HEK293 (cell line): ENCODE data around the gene CCDC85B.

Experiments used
- GLIS2 ChIP-seq: fragments of 450-650 bp; formaldehyde crosslinking; IDR thresholded peaks from 2 replicates; pipeline ENCODE4 v1.5.1; 2016; ENCODE audit warnings: missing biosample characterization, missing genetic modification characterization
- KLF1 ChIP-seq: fragments of 450-650 bp; formaldehyde crosslinking; IDR thresholded peaks from 2 replicates; pipeline ENCODE4 v1.5.1; 2016; ENCODE audit warnings: missing biosample characterization, missing genetic modification characterization
- KLF10 ChIP-seq: fragments of 450-650 bp; IDR thresholded peaks from 2 replicates; pipeline ENCODE4 v1.5.1; 2018; ENCODE audit warnings: missing biosample characterization, mild to moderate bottlenecking, missing genetic modification characterization
- OSR2 ChIP-seq: fragments of 450-650 bp; formaldehyde crosslinking; IDR thresholded peaks from 2 replicates; pipeline ENCODE4 v1.5.1; 2016; ENCODE audit warnings: missing biosample characterization, missing genetic modification characterization
- SP2 ChIP-seq: fragments of 450-650 bp; formaldehyde crosslinking; IDR thresholded peaks from 2 replicates; pipeline ENCODE4 v1.5.1; 2016; ENCODE audit warnings: missing biosample characterization, missing genetic modification characterization
- SP3 ChIP-seq: fragments of 450-650 bp; formaldehyde crosslinking; IDR thresholded peaks from 2 replicates; pipeline ENCODE4 v1.5.1; 2016; ENCODE audit warnings: missing biosample characterization, missing genetic modification characterization
- ZBTB1 ChIP-seq: fragments of 450-650 bp; formaldehyde crosslinking; IDR thresholded peaks from 2 replicates; pipeline ENCODE4 v1.5.1; 2016; ENCODE audit warnings: missing biosample characterization, missing genetic modification characterization
- ZBTB17 ChIP-seq: fragments of 450-650 bp; formaldehyde crosslinking; IDR thresholded peaks from 2 replicates; pipeline ENCODE4 v1.5.1; 2016; ENCODE audit warnings: missing biosample characterization, missing genetic modification characterization
- ZBTB26 ChIP-seq: fragments of 450-650 bp; formaldehyde crosslinking; optimal IDR thresholded peaks from 2 replicates; pipeline ENCODE3; 2016; ENCODE audit warnings: missing biosample characterization, mild to moderate bottlenecking, missing genetic modification characterization
- ZBTB8A ChIP-seq: fragments of 450-650 bp; formaldehyde crosslinking; IDR thresholded peaks from 2 replicates; pipeline ENCODE4 v1.5.1; 2016; ENCODE audit warnings: missing biosample characterization, missing genetic modification characterization
- ZFP3 ChIP-seq: fragments of 450-650 bp; formaldehyde crosslinking; IDR thresholded peaks from 2 replicates; pipeline ENCODE4 v1.5.1; 2016; ENCODE audit warnings: low read depth, missing biosample characterization, missing genetic modification characterization
- ZNF112 ChIP-seq: fragments of 450-650 bp; formaldehyde crosslinking; IDR thresholded peaks from 2 replicates; pipeline ENCODE4 v1.5.0; 2017; ENCODE audit warnings: missing biosample characterization, missing genetic modification characterization
- ZNF132 ChIP-seq: fragments of 450-650 bp; formaldehyde crosslinking; IDR thresholded peaks from 2 replicates; pipeline ENCODE4 v1.5.1; 2017; ENCODE audit warnings: missing biosample characterization, missing genetic modification characterization, borderline replicate concordance
- ZNF148 ChIP-seq: fragments of 450-650 bp; formaldehyde crosslinking; IDR thresholded peaks from 2 replicates; pipeline ENCODE4 v1.5.0; 2017; ENCODE audit warnings: missing biosample characterization, missing genetic modification characterization, borderline replicate concordance
- ZNF335 ChIP-seq: fragments of 450-650 bp; formaldehyde crosslinking; conservative IDR thresholded peaks from 2 replicates; pipeline ENCODE4 v1.5.1; 2016; ENCODE audit warnings: missing biosample characterization, missing genetic modification characterization
- ZNF341 ChIP-seq: fragments of 450-650 bp; formaldehyde crosslinking; IDR thresholded peaks from 2 replicates; pipeline ENCODE4; 2016; ENCODE audit warnings: low read depth, missing biosample characterization, missing genetic modification characterization
- ZNF391 ChIP-seq: fragments of 450-650 bp; formaldehyde crosslinking; IDR thresholded peaks from 2 replicates; pipeline ENCODE4 v1.5.1; 2016; ENCODE audit warnings: low read depth, missing biosample characterization, missing genetic modification characterization, borderline replicate concordance
- ZNF501 ChIP-seq: fragments of 450-650 bp; formaldehyde crosslinking; IDR thresholded peaks from 2 replicates; pipeline ENCODE4 v1.5.1; 2016; ENCODE audit warnings: missing biosample characterization, missing genetic modification characterization
- ZNF514 ChIP-seq: fragments of 450-650 bp; formaldehyde crosslinking; IDR thresholded peaks from 2 replicates; pipeline ENCODE4 v1.5.1; 2016; ENCODE audit warnings: missing biosample characterization, missing genetic modification characterization
- ZNF521 ChIP-seq: fragments of 450-650 bp; formaldehyde crosslinking; IDR thresholded peaks from 2 replicates; pipeline ENCODE4 v1.5.1; 2017; ENCODE audit warnings: missing biosample characterization, mild to moderate bottlenecking, missing genetic modification characterization
- ZNF600 ChIP-seq: fragments of 450-650 bp; formaldehyde crosslinking; IDR thresholded peaks from 2 replicates; pipeline ENCODE4 v1.5.1; 2016; ENCODE audit warnings: missing biosample characterization, missing genetic modification characterization
- ZNF623 ChIP-seq: fragments of 450-650 bp; formaldehyde crosslinking; IDR thresholded peaks from 2 replicates; pipeline ENCODE4 v1.5.1; 2016; ENCODE audit warnings: missing biosample characterization, missing genetic modification characterization
- ZNF624 ChIP-seq: fragments of 450-650 bp; formaldehyde crosslinking; IDR thresholded peaks from 2 replicates; pipeline ENCODE4 v1.5.1; 2017; ENCODE audit warnings: missing biosample characterization, missing genetic modification characterization
- ZNF658 ChIP-seq: fragments of 450-650 bp; formaldehyde crosslinking; IDR thresholded peaks from 2 replicates; pipeline ENCODE4; 2016; ENCODE audit warnings: missing biosample characterization, missing genetic modification characterization
- ZNF660 ChIP-seq: fragments of 450-650 bp; IDR thresholded peaks from 2 replicates; pipeline ENCODE4 v1.5.1; 2018; ENCODE audit warnings: missing biosample characterization, mild to moderate bottlenecking, missing genetic modification characterization
- ZNF670 ChIP-seq: fragments of 450-650 bp; formaldehyde crosslinking; IDR thresholded peaks from 2 replicates; pipeline ENCODE4 v1.5.1; 2016; ENCODE audit warnings: missing biosample characterization, missing genetic modification characterization, low read depth
- ZNF76 ChIP-seq: fragments of 450-650 bp; formaldehyde crosslinking; IDR thresholded peaks from 2 replicates; pipeline ENCODE4; 2016; ENCODE audit warnings: low read depth, missing biosample characterization, missing genetic modification characterization, borderline replicate concordance
- ZNF843 ChIP-seq: fragments of 450-650 bp; formaldehyde crosslinking; IDR thresholded peaks from 2 replicates; pipeline ENCODE4 v1.5.1; 2016; ENCODE audit warnings: missing biosample characterization, missing genetic modification characterization
- ZSCAN23 ChIP-seq: fragments of 450-650 bp; formaldehyde crosslinking; IDR thresholded peaks from 2 replicates; pipeline ENCODE4 v1.5.1; 2016; ENCODE audit warnings: missing biosample characterization, missing genetic modification characterization
- ZSCAN5A ChIP-seq: fragments of 450-650 bp; formaldehyde crosslinking; IDR thresholded peaks from 2 replicates; pipeline ENCODE4 v1.5.1; 2016; ENCODE audit warnings: missing biosample characterization, missing genetic modification characterization
- TF ChIP-seq, protein P1 (sequence below): fragments of 450-650 bp; formaldehyde crosslinking; IDR thresholded peaks from 2 replicates; pipeline ENCODE4 v1.5.1; 2016; ENCODE audit warnings: missing biosample characterization, missing genetic modification characterization
- TF ChIP-seq, protein P2 (sequence below): fragments of 450-650 bp; formaldehyde crosslinking; IDR thresholded peaks from 2 replicates; pipeline ENCODE4 v1.5.1; 2016; ENCODE audit warnings: missing biosample characterization, missing genetic modification characterization

Gene CCDC85B

GRCh38 chr11:65890324-65891218 lies at the start of gene CCDC85B (continued):
- TF ChIP-seq ZBTB1 (tag by site-specific recombination), result no peak
- peak; percentile 64; the same call in 1 of the 2 replicates for TF ChIP-seq GLIS2
- peak; percentile 21; the same call in 1 of the 2 replicates for TF ChIP-seq OSR2
- peak; percentile 85 for TF ChIP-seq ZBTB17 (tag by site-specific recombination)
- TF ChIP-seq SP2 (tag by site-specific recombination), result peak; percentile 90
- 0 out of 2 replicates have a peak, but pooled peaks have one; percentile 11 for TF ChIP-seq KLF1 (tag by site-specific recombination)
- TF ChIP-seq ZNF600, result 0 out of 2 replicates have a peak, but pooled peaks have one; percentile 9
- TF ChIP-seq ZFP3 (tag by site-specific recombination), result no peak
- TF ChIP-seq ZNF623 (tag by site-specific recombination), result no peak
- TF ChIP-seq, protein P1, sequence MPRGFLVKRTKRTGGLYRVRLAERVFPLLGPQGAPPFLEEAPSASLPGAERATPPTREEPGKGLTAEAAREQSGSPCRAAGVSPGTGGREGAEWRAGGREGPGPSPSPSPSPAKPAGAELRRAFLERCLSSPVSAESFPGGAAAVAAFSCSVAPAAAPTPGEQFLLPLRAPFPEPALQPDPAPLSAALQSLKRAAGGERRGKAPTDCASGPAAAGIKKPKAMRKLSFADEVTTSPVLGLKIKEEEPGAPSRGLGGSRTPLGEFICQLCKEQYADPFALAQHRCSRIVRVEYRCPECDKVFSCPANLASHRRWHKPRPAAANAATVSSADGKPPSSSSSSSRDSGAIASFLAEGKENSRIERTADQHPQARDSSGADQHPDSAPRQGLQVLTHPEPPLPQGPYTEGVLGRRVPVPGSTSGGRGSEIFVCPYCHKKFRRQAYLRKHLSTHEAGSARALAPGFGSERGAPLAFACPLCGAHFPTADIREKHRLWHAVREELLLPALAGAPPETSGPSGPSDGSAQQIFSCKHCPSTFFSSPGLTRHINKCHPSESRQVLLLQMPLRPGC (tag by site-specific recombination), result no peak
- no peak for TF ChIP-seq ZNF670
- TF ChIP-seq SP3 (tag by site-specific recombination), result peak; percentile 77
- peak; percentile 79; the same call in 1 of the 2 replicates for TF ChIP-seq ZSCAN5A
- TF ChIP-seq ZNF112 (tag by site-specific recombination), result no peak
- no peak for TF ChIP-seq ZSCAN23 (tag by site-specific recombination)
- peak; percentile 69 for TF ChIP-seq ZNF341 (tag by site-specific recombination)
- no peak for TF ChIP-seq ZNF843
- peak; percentile 51; the same call in 1 of the 2 replicates for TF ChIP-seq KLF10
- TF ChIP-seq ZNF148, result no peak
- TF ChIP-seq ZNF391 (tag by site-specific recombination), result peak; percentile 57; the same call in 1 of the 2 replicates
- no peak for TF ChIP-seq ZNF514
- peak; percentile 55 for TF ChIP-seq ZBTB8A (tag by site-specific recombination)
- TF ChIP-seq ZNF658, result no peak
- TF ChIP-seq ZNF335, result peak; percentile 60
- no peak for TF ChIP-seq ZNF501 (tag by site-specific recombination)
- no peak for TF ChIP-seq ZNF624 (tag by site-specific recombination)
- no peak for TF ChIP-seq ZNF521 (tag by site-specific recombination)
- no peak for TF ChIP-seq ZNF132 (tag by site-specific recombination)
- peak; percentile 36; the same call in 1 of the 2 replicates for TF ChIP-seq ZNF76 (tag by site-specific recombination)
- peak; percentile 90 for TF ChIP-seq ZBTB26 (tag by site-specific recombination)
- no peak for TF ChIP-seq ZNF660
- TF ChIP-seq, protein P2, sequence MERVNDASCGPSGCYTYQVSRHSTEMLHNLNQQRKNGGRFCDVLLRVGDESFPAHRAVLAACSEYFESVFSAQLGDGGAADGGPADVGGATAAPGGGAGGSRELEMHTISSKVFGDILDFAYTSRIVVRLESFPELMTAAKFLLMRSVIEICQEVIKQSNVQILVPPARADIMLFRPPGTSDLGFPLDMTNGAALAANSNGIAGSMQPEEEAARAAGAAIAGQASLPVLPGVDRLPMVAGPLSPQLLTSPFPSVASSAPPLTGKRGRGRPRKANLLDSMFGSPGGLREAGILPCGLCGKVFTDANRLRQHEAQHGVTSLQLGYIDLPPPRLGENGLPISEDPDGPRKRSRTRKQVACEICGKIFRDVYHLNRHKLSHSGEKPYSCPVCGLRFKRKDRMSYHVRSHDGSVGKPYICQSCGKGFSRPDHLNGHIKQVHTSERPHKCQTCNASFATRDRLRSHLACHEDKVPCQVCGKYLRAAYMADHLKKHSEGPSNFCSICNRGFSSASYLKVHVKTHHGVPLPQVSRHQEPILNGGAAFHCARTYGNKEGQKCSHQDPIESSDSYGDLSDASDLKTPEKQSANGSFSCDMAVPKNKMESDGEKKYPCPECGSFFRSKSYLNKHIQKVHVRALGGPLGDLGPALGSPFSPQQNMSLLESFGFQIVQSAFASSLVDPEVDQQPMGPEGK (tag by site-specific recombination), result peak; percentile 58; the same call in 1 of the 2 replicates
